ENCODE results near the gene RNF144A.

DNA sequence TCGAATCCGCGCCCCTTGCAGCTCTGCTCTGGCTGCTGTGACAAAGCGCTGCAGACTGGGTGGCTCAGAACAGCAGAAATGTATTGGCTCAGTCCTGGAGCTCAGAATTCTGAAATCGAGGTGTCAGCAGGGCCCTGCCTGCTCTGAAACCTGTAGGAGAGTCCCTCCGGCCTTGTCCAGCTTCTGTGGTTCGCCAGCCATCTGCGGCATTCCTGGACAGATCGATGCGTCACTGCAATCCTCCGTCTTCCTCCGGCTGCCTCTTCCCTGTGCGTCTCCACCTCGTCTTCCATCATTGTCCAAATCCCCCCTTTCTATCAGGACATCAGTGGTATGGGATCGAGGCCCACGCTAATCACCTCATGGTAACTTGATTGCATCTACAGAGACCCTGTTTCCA, 115.2 kb downstream of the RNF144A start:
- TF ChIP-seq, protein P1, sequence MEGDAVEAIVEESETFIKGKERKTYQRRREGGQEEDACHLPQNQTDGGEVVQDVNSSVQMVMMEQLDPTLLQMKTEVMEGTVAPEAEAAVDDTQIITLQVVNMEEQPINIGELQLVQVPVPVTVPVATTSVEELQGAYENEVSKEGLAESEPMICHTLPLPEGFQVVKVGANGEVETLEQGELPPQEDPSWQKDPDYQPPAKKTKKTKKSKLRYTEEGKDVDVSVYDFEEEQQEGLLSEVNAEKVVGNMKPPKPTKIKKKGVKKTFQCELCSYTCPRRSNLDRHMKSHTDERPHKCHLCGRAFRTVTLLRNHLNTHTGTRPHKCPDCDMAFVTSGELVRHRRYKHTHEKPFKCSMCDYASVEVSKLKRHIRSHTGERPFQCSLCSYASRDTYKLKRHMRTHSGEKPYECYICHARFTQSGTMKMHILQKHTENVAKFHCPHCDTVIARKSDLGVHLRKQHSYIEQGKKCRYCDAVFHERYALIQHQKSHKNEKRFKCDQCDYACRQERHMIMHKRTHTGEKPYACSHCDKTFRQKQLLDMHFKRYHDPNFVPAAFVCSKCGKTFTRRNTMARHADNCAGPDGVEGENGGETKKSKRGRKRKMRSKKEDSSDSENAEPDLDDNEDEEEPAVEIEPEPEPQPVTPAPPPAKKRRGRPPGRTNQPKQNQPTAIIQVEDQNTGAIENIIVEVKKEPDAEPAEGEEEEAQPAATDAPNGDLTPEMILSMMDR (conservative IDR thresholded peaks at IDR 0.05; ENCODE audit: low read depth in 2 of 2), result no peak
- TF ChIP-seq CREB1 (CRISPR knock-in tag; IDR thresholded peaks at IDR 0.05; ENCODE audit: low read depth) (no peak), REST (IDR thresholded peaks at IDR 0.05; ENCODE audit: unreplicated experiment) (no peak), POLR2AphosphoS5 (IDR thresholded peaks at IDR 0.05; ENCODE audit: low read depth) (no peak), EZH2 (IDR thresholded peaks at IDR 0.05; ENCODE audit: low read depth, unreplicated experiment) (no peak), NANOG (IDR thresholded peaks at IDR 0.05; ENCODE audit: borderline replicate concordance) (no peak), STAT1 (IDR thresholded peaks at IDR 0.05; ENCODE audit: unreplicated experiment) (no peak), EZH2phosphoT487 (IDR thresholded peaks at IDR 0.05; ENCODE audit: unreplicated experiment) (no peak), JUNB (IDR thresholded peaks at IDR 0.05; ENCODE audit: unreplicated experiment) (no peak), ZNF114 (CRISPR knock-in tag; IDR thresholded peaks at IDR 0.05) (no peak), ETS1 (IDR thresholded peaks at IDR 0.05) (no peak)
